HepG2 (cell line): ENCODE data around the gene ENG. TPM values are rescaled to one million over a fixed set of nuclear protein-coding genes. Genes with fewer than 3 reads are reported as not detected.

Experiments
- ATAC-seq: fragments of 200-7000 bp; cut with Tn5 transposase; 3 replicates; pipeline ENCODE4 v1.9.1; 2020; ENCODE audit warnings: mild to moderate bottlenecking, moderate library complexity
- BruUV-seq: library from RNA; stranded (reverse); fragments of 400-500 nt; replicated peaks from 2 replicates; lab custom pipeline; 2021; lab: Mats Ljungman, UMichigan
- CTCF ChIA-PET: fragments of 300-600 bp; formaldehyde crosslinking; extraction: SDS; loops from one replicate; lab custom pipeline; 2021; ENCODE audit warnings: low total read pairs, inconsistent platforms, low intra/inter-chr PET ratio; lab: Yijun Ruan, JAX
- POLR2A ChIA-PET: fragments of 350-600 bp; sonication (Branson Sonifier 250); formaldehyde crosslinking; loops from one replicate; lab custom pipeline; 2020; ENCODE audit warnings: antibody characterized with exemption, inconsistent platforms; lab: Yijun Ruan, JAX
- DNase-seq: peaks from one replicate; pipeline ENCODE4 v3.0.0-alpha.2; 2015; ENCODE audit warnings: low spot score
- FAIRE-seq: peaks from 3 replicates; lab custom pipeline; 2011; peaks lifted over from hg19 to GRCh38; lab: Jason Lieb, UNC
- H2AFZ ChIP-seq: one replicate; pipeline ENCODE4 v1.6.1; 2011; ENCODE audit warnings: low read length, inconsistent platforms
- H3K27ac ChIP-seq: fragments of 300-600 bp; 3 replicates; pipeline ENCODE4 v1.8.0; 2011; ENCODE audit warnings: mixed run types, mild to moderate bottlenecking, mixed read lengths, low read length, inconsistent platforms; ENCODE audit not compliant: insufficient read depth; ENCODE audit errors: extremely low read length
- H3K27me3 ChIP-seq, 2 experiments: fragments of 200-600 bp in 1 of 2; 2 replicates in 1 of 2; 3 replicates in 1 of 2; pipeline versions ENCODE4 v1.6.0 to v1.8.0; 2011; ENCODE audit warnings: low read length in 2 of 2, mild to moderate bottlenecking in 2 of 2, moderate library complexity in 2 of 2, inconsistent platforms in 1 of 2; ENCODE audit not compliant: insufficient read depth in 2 of 2, control insufficient read depth in 1 of 2
- H3K36me3 ChIP-seq, 2 experiments: fragments of 200-600 bp in 1 of 2; replicated peaks in 1 of 2; 2 replicates in 1 of 2; 3 replicates in 1 of 2; pipeline versions ENCODE4 v1.5.1 to v1.8.0; 2011; ENCODE audit warnings: low read length in 2 of 2, inconsistent platforms in 1 of 2; ENCODE audit not compliant: insufficient read depth in 2 of 2, control insufficient read depth in 1 of 2
- H3K4me1 ChIP-seq: 2 replicates; pipeline ENCODE4 v1.5.1; 2012; ENCODE audit warnings: low read length, inconsistent platforms; ENCODE audit not compliant: insufficient read depth
- H3K4me2 ChIP-seq: 2 replicates; pipeline ENCODE4 v1.6.0; 2011; ENCODE audit warnings: low read depth, low read length, inconsistent platforms
- H3K4me3 ChIP-seq, 3 experiments: fragments of 200-600 bp in 1 of 3; sonication (generic), shearing (Covaris generic) in 1 of 3; replicated peaks in 1 of 3; 2 replicates each; pipeline ENCODE4 v1.5.1; 2011 to 2016; ENCODE audit warnings: low read length in 3 of 3, inconsistent platforms in 2 of 3, low read depth in 2 of 3, mild to moderate bottlenecking in 2 of 3, control low read depth in 1 of 3, mixed read lengths in 1 of 3; ENCODE audit not compliant: insufficient read depth in 1 of 3
- H3K79me2 ChIP-seq: one replicate; pipeline ENCODE4 v1.6.1; 2011; ENCODE audit warnings: low read length, inconsistent platforms; ENCODE audit not compliant: insufficient read depth
- H3K9ac ChIP-seq: 2 replicates; pipeline ENCODE4 v1.6.0; 2011; ENCODE audit warnings: mild to moderate bottlenecking, low read depth, low read length, inconsistent platforms; ENCODE audit not compliant: insufficient read depth
- H3K9me3 ChIP-seq: 2 replicates; pipeline ENCODE4 v1.5.1; 2012; ENCODE audit warnings: mild to moderate bottlenecking, low read length
- H4K20me1 ChIP-seq: 2 replicates; pipeline ENCODE4 v1.6.0; 2011; ENCODE audit warnings: inconsistent platforms, mild to moderate bottlenecking, low read length, moderate library complexity; ENCODE audit not compliant: insufficient read depth
- DNMT1 ChIP-seq: sonication (generic); formaldehyde crosslinking; IDR thresholded peaks from 2 replicates; pipeline ENCODE4 v1.5.1; 2020; ENCODE audit warnings: mild to moderate bottlenecking, missing genetic modification reagents
- FOXC1 ChIP-seq: sonication (generic); formaldehyde crosslinking; IDR thresholded peaks from 2 replicates; pipeline ENCODE4 v1.8.0; 2022; ENCODE audit warnings: mild to moderate bottlenecking, missing genetic modification reagents, borderline replicate concordance
- HIC2 ChIP-seq: sonication (generic); formaldehyde crosslinking; IDR thresholded peaks from 2 replicates; pipeline ENCODE4 v1.9.0; 2022; ENCODE audit warnings: low read depth, missing genetic modification reagents
- HNF4G ChIP-seq, 2 experiments: sonication (generic) in 1 of 2; formaldehyde crosslinking in 1 of 2; IDR thresholded peaks; 2 replicates each; pipeline versions ENCODE4 v1.4.0 to v1.6.1; 2011 to 2020; ENCODE audit warnings: borderline replicate concordance in 2 of 2, low read depth in 2 of 2, mild to moderate bottlenecking in 2 of 2, low read length in 1 of 2, missing genetic modification reagents in 1 of 2, moderate library complexity in 1 of 2
- KDM2A ChIP-seq: sonication (generic); formaldehyde crosslinking; IDR thresholded peaks from 2 replicates; pipeline ENCODE4 v1.4.0; 2020; ENCODE audit warnings: low read depth, missing genetic modification reagents, borderline replicate concordance
- MXI1 ChIP-seq: IDR thresholded peaks from 3 replicates; pipeline ENCODE4 v1.6.1; 2012; ENCODE audit warnings: low read depth, low read length, inconsistent platforms, borderline replicate concordance
- PHF20 ChIP-seq: sonication (generic); formaldehyde crosslinking; IDR thresholded peaks from 2 replicates; pipeline ENCODE4 v1.5.0; 2020; ENCODE audit warnings: mild to moderate bottlenecking, missing genetic modification reagents
- POLR2G ChIP-seq: fragments of 200-400 bp; formaldehyde crosslinking; IDR thresholded peaks from 2 replicates; pipeline ENCODE4 v1.6.1; 2018; ENCODE audit warnings: mild to moderate bottlenecking, low read depth, low read length, moderate library complexity
- RBFOX2 ChIP-seq: fragments of 200-400 bp; formaldehyde crosslinking; IDR thresholded peaks from 2 replicates; pipeline ENCODE4 v1.6.1; 2017; ENCODE audit warnings: low read depth, mild to moderate bottlenecking, low read length
- TEAD3 ChIP-seq: optimal IDR thresholded peaks from 2 replicates; pipeline ENCODE3; 2016; ENCODE audit warnings: borderline replicate concordance
- ZFP36L1 ChIP-seq: sonication (generic); formaldehyde crosslinking; IDR thresholded peaks from 2 replicates; pipeline ENCODE4 v1.8.0; 2022; ENCODE audit warnings: mild to moderate bottlenecking, missing genetic modification reagents, moderate library complexity
- ZFY ChIP-seq: sonication (generic); formaldehyde crosslinking; IDR thresholded peaks from 2 replicates; pipeline ENCODE4 v1.4.0; 2020; ENCODE audit warnings: missing genetic modification reagents
- ZMAT5 ChIP-seq: sonication (generic); formaldehyde crosslinking; IDR thresholded peaks from 2 replicates; pipeline ENCODE4 v1.5.0; 2020; ENCODE audit warnings: mild to moderate bottlenecking, low read depth, missing genetic modification reagents, borderline replicate concordance
- ZNF331 ChIP-seq: sonication (generic); formaldehyde crosslinking; IDR thresholded peaks from 2 replicates; pipeline ENCODE4 v1.4.0; 2020; ENCODE audit warnings: missing genetic modification reagents
- ZNF441 ChIP-seq: sonication (generic); formaldehyde crosslinking; IDR thresholded peaks from 2 replicates; pipeline ENCODE4 v1.7.0; 2021; ENCODE audit warnings: missing genetic modification reagents, borderline replicate concordance
- ZNF788 ChIP-seq: sonication (generic); formaldehyde crosslinking; IDR thresholded peaks from 2 replicates; pipeline ENCODE4 v1.5.0; 2020; ENCODE audit warnings: mild to moderate bottlenecking, missing genetic modification reagents, borderline replicate concordance
- WGBS: methylation state at CpG from one replicate; pipeline ENCODE4 v1.1.6; 2017; ENCODE audit warnings: low lambda C conversion rate; 5-methylcytosine and 5-hydroxymethylcytosine counted together
- in situ Hi-C: cut with HindIII; loops from 2 replicates; pipeline ENCODE4 v1.10.0; 2017; ENCODE audit warnings: low pct_unique_long_range_greater_than_20kb; ENCODE audit not compliant: extremely low pct_ligation_motif_present
- intact Hi-C: fragments of 100-400 bp; cut with micrococcal nuclease; formaldehyde crosslinking; loops from one replicate; pipeline ENCODE4 v1.10.0; 2022; ENCODE audit not compliant: unreplicated experiment
- polyA plus RNA-seq, 8 experiments: library from polyadenylated mRNA; depleted of rRNA in 3 of 8; stranded (reverse) in 7 of 8; unstranded in 1 of 8; fragments of >200 nt; fragmentation: Illumina TruSeq in 4 of 8; extraction: Trizol in 4 of 8; gene quantifications; 2 replicates each; pipeline versions ENCODE4 v1.2.1 to v1.2.3, GENCODE V29; 2011 to 2016; ENCODE audit warnings: low read depth in 4 of 8, missing spikeins in 1 of 8, mixed read lengths in 1 of 8; ENCODE audit not compliant: insufficient read depth in 1 of 8
- total RNA-seq, 5 experiments: library from RNA; depleted of rRNA; stranded (reverse); fragments of >200 nt; fragmentation: Illumina TruSeq; extraction: Trizol; gene quantifications; 2 replicates each; pipeline ENCODE4 v1.2.3, GENCODE V29; 2016; ENCODE audit warnings: low read depth in 1 of 5
- TF ChIP-seq, protein P1 (sequence below): sonication (generic); formaldehyde crosslinking; conservative IDR thresholded peaks from 2 replicates; pipeline ENCODE4 v1.4.0; 2020; ENCODE audit warnings: missing genetic modification reagents
- TF ChIP-seq, protein P2 (sequence below): sonication (generic); formaldehyde crosslinking; IDR thresholded peaks from 2 replicates; pipeline ENCODE4 v1.4.0; 2020; ENCODE audit warnings: mild to moderate bottlenecking, missing genetic modification reagents

Gene ENG
- total and polyA plus RNA-seq, 2 of the 13 experiments (the other 11 are each of a cell fraction or from before 2014, with no cell fraction given), result 0.02 to 1.1 TPM

GRCh38 chr9:127877566-127877998 lies 23.1 kb upstream of the ENG start, which contains the start of gene AK1:
Gene AK1 (minus strand): TSS chr9:127877675. CDS start chr9:127874617, 3,058 bp downstream.
- H3K79me2 ChIP-seq, result no peaks in the 10 kb centered on the region
- 0% methylated on average over 2 of the region's 44 CpGs for WGBS
- H3K27ac ChIP-seq, result peak within 1 kb of the TSS; percentile 14
- H3K4me2 ChIP-seq, result peak within 1 kb of the TSS; percentile 100
- no peaks in the 10 kb centered on the region for H4K20me1 ChIP-seq
- no TSS peak for BruUV-seq
- in situ Hi-C loops, result no loop called here
- ChIA-PET POLR2A (interaction anchor here (1.0 to 2.3 kb wide), 3 partner anchors 20 to 39 kb away, joined by 6 to 11 read pairs (median 6); partner anchors contain the start of gene ST6GALNAC4), CTCF (no interaction called here)
- peaks cover 38% of the 10 kb centered on the region for H3K4me1 ChIP-seq
- DNase-seq, result no peak
- H3K36me3 ChIP-seq, result no peaks in the 10 kb centered on the region
- no peaks in the 10 kb centered on the region for H3K9me3 ChIP-seq
- intact Hi-C loops, result no loop called here
- peak; percentile 81 for ATAC-seq
- H3K9ac ChIP-seq, result peak within 1 kb of the TSS; percentile 66
- no peaks in the 10 kb centered on the region for H3K27me3 ChIP-seq
- H3K4me3 ChIP-seq, result peak within 1 kb of the TSS; percentile 67 to 82 (median 69)
- FAIRE-seq, result no peak
- H2AFZ ChIP-seq, result no peak within 1 kb of the TSS
- TF ChIP-seq FOXC1 (CRISPR knock-in tag), result peak; percentile 78; the same call in 1 of the 2 replicates
- TF ChIP-seq DNMT1 (CRISPR knock-in tag), result peak; percentile 80; the same call in 1 of the 2 replicates
- no peak for TF ChIP-seq HNF4G (IDR thresholded peaks at IDR 0.05; ENCODE audit: borderline replicate concordance, low read depth, low read length)
- TF ChIP-seq HNF4G (CRISPR knock-in tag; IDR thresholded peaks at IDR 0.05; ENCODE audit: borderline replicate concordance, low read depth), result 0 out of 2 replicates have a peak, but pooled peaks have one; percentile 28
- TF ChIP-seq, protein P1, sequence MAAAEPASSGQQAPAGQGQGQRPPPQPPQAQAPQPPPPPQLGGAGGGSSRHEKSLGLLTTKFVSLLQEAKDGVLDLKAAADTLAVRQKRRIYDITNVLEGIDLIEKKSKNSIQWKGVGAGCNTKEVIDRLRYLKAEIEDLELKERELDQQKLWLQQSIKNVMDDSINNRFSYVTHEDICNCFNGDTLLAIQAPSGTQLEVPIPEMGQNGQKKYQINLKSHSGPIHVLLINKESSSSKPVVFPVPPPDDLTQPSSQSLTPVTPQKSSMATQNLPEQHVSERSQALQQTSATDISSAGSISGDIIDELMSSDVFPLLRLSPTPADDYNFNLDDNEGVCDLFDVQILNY (CRISPR knock-in tag), result peak; percentile 84
- TF ChIP-seq, protein P2, sequence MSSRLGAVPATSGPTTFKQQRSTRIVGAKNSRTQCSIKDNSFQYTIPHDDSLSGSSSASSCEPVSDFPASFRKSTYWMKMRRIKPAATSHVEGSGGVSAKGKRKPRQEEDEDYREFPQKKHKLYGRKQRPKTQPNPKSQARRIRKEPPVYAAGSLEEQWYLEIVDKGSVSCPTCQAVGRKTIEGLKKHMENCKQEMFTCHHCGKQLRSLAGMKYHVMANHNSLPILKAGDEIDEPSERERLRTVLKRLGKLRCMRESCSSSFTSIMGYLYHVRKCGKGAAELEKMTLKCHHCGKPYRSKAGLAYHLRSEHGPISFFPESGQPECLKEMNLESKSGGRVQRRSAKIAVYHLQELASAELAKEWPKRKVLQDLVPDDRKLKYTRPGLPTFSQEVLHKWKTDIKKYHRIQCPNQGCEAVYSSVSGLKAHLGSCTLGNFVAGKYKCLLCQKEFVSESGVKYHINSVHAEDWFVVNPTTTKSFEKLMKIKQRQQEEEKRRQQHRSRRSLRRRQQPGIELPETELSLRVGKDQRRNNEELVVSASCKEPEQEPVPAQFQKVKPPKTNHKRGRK (CRISPR knock-in tag), result 0 out of 2 replicates have a peak, but pooled peaks have one; percentile 27
- peak; percentile 95 for TF ChIP-seq KDM2A (CRISPR knock-in tag)
- TF ChIP-seq ZMAT5 (CRISPR knock-in tag), result no peak
- TF ChIP-seq ZNF331, result no peak
- 0 out of 2 replicates have a peak, but pooled peaks have one; percentile 53 for TF ChIP-seq ZFP36L1 (CRISPR knock-in tag)
- TF ChIP-seq RBFOX2, result peak; percentile 74
- peak; percentile 44 for TF ChIP-seq ZFY (CRISPR knock-in tag)
- 0 out of 2 replicates have a peak, but pooled peaks have one; percentile 42 for TF ChIP-seq PHF20
- peak; percentile 46; the same call in 1 of the 3 replicates for TF ChIP-seq MXI1
- TF ChIP-seq TEAD3 (CRISPR knock-in tag), result peak; percentile 26
- 0 out of 2 replicates have a peak, but pooled peaks have one; percentile 6 for TF ChIP-seq ZNF788
- TF ChIP-seq HIC2 (CRISPR knock-in tag), result peak; percentile 44; the same call in 1 of the 2 replicates
- peak; percentile 80 for TF ChIP-seq POLR2G
- TF ChIP-seq ZNF441 (CRISPR knock-in tag), result peak; percentile 23; the same call in 1 of the 2 replicates
